Measurements from ENCODE around the gene PLEKHG7.
"Not testable (repeated sequence)": the region's sequence is repeated elsewhere in the genome, so short reads cannot be mapped to it uniquely, and the experiment has no call there.

- TF ChIP-seq CTCF (conservative IDR thresholded peaks at IDR 0.05; ENCODE audit: low read depth, low read length); EZH2 (IDR thresholded peaks at IDR 0.05; ENCODE audit: low read length, unreplicated experiment): not testable (repeated sequence)
Measured at GRCh38 chr12:92671524-92671923, 31.3 kb upstream of the PLEKHG7 start.

Measured in PC-3 (cell line).